GM18868 (cell line): ENCODE results near the gene GCHFR.
A peak's percentile ranks its signal among the peaks of the same experiment; 100 is the strongest.

Experiments
- ATAC-seq: cut with Tn5 transposase; IDR thresholded peaks from one replicate; pipeline ENCODE4 v1.9.1; 2021; ENCODE audit warnings: mild to moderate bottlenecking, moderate library complexity; ENCODE audit not compliant: unreplicated experiment

Gene GCHFR

DNA sequence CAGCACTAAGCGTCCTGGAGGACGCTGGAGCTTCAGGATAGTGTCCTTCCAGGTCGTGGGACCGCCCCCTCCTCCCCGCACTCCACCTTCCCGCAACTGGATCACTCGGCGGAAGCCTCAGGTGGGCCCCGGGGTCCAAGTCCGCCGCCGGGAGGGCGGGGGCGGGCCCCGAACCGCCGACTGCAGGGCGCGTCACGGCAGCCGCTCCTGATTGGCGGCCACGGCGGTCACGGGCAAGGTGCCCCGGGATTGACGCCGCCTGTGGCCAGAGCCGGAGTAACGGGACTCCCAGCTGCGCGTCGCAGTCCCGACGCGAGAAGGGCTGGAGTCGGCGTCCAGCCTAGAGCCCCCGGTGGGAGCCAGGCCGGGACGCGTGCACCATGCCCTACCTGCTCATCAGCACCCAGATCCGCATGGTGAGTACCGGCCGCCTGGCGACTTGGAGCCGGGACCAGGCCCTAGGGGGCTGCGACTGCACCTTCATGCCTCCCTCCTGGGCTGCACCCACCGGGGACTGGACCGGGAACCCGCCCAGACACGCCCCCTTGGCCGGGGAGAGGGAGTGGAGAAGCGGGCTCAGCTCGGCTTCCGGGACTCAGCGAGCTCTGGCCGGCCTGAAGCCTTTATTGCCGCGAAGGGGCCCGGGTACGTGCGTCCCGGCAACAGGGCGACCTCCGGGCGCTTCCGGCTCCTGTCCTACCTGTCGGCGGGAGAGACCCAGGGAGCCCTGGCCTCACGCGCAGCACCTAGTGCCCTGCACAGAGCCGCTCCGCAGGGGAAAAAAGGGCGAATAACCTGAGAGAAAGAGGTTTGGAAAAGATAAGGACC lies at the start of gene GCHFR:
TSS of gene GCHFR (plus strand) at position 268 of the 828 bp plus-strand sequence. CDS start at position 381, 113 bp downstream.
- ATAC-seq = peak; percentile 53

DNA sequence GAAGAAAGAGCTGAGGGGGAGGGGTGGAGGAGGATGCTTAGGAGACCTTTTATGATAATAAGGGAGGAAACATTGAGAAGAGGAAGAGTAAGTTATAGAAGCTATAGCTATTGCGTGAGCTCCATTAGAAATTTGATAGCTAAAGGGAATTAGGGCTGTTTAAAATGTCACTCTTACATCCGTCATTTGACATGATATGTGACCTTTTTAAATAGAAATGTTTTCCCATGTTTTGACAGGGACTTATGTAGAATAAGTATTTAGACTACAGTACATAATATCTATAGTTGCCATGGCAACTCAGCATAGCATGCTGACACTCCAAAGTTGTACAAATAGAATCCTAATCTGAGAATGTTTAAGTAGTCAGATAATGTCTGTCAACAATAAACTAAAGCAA lies 49.7 kb upstream of the GCHFR start:
- no peak for ATAC-seq

DNA sequence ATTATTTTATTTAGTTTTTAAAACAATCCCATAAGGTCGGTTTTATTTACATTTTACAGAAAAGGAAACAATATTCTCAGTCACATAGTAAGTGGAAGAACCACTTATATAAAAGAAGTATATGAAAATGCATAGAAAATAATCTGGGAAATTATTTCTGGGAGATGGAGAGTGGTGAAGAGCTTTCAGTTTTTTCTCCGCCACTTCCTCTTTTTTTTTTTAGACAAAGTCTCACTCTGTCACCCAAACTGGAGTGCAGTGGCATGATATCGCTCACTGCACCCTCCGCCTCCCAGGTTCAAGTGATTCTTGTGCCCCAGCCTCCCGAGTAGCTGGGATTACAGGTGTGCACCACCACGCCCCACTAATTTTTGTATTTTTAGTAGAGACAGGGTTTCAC lies 47.7 kb upstream of the GCHFR start:
- ATAC-seq = no peak

DNA sequence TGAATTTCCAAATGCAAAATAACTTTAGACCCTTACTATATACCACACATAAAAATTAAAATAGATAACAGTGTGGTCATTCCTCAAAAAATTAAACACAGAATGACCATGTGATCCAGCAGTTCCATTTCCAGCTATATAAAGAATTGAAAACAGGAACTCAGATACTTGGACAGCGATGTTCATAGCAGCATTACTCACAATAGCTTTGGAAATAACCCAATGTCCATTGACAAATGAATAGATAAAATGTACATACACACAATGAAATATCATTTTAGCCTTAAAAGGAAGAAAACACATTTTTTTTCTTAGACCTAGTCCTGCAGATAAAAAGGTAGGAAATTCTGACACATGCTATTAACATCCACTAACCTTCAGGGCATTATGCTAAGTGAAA lies 42.2 kb upstream of the GCHFR start:
- no peak for ATAC-seq

DNA sequence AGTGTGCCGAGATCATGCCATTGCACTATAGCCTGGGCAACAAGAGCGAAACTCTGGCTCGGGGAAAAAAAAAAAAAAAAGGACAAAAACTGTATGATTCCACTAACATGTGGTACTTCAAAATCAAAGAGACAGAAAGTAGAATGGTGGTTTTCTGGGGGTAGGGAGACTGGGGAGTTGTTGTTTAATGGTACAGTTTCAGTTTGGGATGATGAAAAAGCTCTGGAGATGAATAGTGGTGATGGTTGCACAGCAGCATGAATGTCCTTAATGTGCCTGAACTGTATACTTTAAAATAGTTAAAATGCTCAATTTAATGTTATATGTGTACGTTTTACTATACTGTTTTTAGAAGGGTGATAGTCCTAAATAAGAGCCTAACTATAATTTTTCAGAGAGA lies 41.5 kb upstream of the GCHFR start:
- ATAC-seq = no peak

DNA sequence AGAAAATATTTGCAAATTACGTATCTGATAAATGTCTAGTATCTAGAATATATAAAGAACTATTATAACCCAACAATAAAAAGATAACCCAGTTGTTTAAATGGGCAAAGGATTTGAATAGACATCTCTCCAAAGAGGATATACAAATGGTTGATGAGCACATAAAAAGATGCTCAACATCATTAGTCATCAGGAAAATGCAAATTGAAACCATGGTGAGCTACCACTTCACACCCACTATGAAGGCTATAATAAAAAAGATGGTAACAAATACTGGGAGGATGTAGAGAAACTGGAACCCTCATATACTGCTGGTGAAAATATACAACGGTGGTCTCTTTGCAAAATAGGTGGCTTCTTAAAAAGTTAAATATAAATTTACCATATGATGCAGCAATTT lies 40.9 kb upstream of the GCHFR start:
- no peak for ATAC-seq

DNA sequence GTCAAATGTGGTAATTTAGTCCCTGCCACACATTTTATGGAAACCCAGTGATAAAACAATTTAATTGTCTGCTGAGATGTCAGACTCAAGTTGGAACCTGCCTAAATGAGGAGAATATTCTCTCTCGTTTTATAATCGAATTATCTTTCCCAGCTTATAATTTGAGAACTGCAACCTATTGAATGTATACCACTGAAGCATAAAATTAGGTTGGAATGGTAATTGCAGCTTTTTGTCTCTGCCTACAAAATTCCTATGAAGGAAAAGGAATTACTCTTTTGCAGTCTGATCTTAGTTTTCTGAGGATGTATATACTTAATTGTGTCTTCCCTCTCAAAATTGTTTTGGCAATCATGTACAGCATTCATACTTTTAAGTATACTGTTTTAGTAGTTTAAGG lies 39.9 kb upstream of the GCHFR start:
- no peak for ATAC-seq

DNA sequence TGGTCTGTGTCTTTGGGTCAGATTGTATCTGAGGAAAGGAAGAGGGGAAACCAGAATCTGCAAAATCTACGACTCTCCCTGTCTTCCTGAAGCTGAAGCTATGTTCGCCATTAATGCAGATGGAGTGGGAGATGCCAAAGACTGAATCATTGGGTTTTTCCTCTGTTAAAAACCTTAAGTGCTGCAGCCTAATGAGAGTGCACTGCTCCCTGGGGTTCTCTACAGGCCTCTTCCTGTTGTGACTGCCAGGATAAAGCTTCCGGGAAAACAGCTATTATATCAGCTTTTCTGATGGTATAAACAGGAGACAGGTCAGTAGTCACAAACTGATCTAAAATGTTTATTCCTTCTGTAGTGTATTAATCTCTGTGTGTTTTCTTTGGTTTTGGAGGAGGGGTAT lies 32.8 kb upstream of the GCHFR start:
- ATAC-seq = no peak

DNA sequence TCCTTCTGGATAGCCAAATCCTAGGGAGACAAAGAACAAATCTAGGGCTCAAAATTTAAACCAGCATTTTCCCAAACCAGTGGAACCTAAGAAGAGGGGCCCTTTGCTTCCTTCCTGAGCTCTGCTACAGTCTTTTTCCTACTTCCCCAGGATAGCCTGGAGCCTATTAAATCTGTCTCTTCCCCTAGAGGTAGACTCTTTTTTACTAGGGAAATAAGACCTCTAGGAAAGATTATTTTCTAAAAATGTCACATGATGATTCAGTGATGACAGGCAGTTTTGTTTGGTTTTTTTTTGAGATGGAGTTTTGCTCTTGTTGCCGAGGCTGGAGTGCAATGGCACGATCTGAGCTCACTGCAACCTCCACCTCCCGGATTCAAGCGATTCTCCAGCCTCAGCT lies 27.3 kb upstream of the GCHFR start:
- no peak for ATAC-seq

DNA sequence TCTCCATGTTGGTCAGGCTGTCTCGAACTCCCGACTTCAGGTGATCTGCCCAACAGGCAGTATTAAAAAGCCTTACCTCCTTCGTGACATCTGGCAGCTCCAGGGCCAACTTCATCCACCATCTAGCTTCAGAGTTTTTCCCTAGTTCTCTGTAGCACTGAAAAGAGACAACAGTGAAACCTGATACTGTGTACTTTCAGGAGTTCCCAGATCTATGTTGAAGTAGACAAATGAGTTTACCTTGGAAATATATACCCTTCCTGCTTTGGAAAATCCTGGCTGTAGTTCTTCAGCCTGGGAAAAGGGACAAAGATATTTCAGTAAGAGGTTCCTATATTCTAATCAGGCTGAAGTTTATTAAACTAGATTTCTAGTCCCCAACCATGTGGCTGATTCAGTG lies 26.8 kb upstream of the GCHFR start:
- no peak for ATAC-seq

DNA sequence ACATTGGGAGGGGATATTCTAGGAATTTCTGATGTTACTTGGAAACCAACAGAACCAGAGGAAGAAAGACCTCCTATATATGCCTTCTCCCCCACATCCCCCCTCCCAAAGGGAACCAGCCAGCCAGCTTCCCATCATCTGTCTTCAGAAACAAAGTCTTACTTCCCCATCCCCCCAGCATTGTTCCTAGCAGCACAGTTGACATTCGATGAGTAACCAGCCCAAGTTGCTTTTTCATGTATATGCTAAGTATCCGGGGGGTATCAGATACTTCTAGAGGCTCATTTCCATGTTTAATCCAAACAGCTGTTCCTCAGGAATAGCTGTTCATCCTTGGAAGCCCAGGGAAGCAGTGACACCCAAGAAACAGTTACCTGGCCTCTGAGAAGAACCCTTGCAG lies 24.8 kb upstream of the GCHFR start:
- ATAC-seq = no peak

DNA sequence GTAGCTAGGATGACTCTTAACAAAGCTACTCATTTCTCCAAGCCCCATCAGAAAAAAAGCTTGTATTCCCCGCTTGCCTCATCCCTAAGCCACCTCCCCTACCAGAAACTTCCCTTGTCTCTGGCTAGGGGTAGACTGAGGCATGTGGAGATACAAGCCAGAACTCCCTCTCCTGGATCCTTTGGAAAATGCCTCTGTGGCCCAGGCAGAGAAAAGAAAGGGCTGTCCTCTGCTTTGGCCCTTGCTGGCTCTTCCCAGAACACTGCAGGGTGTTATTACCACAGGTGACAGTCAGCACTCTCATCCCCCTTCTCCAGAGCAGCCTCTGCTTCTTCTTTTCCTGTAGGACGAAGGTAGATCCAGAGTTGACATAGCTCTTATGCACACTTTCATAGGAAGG lies 24.0 kb upstream of the GCHFR start:
- no peak for ATAC-seq

DNA sequence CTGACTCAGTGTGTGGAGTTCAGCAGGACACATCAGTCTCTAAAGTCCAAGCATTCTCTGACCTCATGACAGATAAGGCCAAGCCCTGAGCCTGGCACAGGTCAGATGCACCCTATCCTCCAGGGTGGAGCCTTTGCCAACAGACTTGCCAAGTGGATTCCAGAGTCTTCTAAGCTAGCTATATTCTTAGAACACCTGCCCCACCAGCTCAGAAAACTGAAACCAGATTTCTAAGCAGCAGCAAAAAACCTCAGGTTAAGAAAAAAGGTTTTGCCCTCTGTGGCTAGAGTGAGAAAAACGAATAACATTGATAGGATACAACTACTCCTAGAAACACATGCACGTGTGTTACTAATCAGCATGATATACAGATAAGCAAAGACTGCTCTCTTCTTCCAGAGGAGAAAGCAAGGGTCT lies 20.4 kb upstream of the GCHFR start:
- ATAC-seq = no peak

DNA sequence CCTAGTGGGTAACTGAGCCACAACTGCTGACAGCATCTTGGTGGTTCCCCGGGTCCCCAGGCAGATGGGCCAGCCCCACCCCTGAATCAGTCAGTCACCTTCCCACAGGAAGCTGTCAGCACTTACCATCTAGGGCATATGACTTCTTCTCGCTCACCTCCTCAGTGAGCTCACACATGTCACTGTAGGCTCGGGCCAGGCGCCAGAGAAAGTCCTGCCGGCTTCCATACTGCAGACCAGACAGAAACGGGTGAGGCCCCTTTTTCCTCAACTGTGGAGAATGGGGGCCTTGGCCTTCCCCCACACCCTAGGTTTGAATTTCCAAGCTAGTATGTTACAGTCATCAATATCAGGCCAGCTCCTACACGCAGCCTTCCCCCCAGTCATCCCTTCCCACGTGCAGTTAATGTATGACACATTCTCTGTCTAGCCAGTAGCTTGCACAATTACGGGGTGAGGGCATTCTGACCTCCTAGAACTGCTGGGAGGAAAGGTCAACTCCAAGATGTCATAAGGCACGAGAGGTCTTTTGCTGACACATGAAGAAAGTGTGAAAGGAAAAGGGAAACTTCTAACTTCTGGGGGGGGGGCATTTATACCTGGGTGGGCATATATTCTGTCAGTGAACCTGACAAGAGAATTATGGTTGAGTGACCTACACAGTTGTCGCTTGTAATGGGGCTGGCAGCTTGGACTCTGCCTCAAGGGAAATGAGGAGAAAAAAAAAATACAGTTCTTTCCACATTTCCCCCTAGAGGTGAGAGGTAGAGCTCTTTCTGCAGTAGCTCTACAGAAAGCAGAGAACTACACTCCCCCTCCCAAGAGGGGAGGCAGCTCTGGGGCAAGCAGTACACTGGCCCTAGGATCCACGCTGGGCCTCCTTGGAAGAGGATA lies 19.7 kb upstream of the GCHFR start:
- no peak for ATAC-seq

DNA sequence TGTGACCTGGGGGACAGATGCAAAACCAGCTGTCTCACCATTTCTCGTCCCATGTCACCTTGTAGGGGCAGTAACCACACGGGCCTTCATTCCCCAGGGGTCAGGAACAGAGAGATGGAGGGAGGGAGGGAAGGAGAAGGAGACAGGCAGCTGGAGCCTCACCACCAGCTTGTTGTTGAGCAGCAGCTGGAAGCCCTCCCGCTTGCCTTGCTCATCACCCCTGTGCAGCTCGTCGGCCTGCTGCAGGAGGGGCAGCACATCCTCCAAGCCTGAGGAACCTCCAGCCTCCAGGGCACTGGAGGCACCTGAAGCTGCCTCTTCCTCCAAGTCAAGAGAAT lies 19.1 kb upstream of the GCHFR start:
- no peak for ATAC-seq

DNA sequence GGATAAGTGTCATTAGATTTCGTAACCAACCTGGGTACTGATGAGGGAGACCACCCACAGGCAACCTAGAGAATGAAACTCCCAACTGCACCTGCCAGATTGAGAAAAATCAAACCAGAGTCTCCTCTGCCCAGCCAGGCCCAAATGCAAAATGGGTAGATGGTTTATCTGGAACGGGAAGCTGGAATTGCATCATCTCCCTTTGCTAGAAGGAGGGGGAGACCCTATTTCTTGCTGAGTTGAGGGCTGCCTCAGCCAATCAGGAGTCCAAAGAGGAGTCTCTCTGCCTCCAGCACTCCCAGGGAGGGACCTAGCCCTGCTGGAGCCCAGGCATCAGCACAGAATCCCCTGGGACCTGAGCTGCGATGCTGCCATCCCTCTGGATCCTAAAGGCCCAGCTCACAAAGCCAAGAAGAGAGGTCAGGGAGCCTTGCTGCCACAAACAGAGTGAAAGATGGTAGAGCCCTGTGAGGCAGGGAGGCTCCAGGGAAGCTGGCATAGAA lies 16.9 kb upstream of the GCHFR start:
- ATAC-seq = no peak

DNA sequence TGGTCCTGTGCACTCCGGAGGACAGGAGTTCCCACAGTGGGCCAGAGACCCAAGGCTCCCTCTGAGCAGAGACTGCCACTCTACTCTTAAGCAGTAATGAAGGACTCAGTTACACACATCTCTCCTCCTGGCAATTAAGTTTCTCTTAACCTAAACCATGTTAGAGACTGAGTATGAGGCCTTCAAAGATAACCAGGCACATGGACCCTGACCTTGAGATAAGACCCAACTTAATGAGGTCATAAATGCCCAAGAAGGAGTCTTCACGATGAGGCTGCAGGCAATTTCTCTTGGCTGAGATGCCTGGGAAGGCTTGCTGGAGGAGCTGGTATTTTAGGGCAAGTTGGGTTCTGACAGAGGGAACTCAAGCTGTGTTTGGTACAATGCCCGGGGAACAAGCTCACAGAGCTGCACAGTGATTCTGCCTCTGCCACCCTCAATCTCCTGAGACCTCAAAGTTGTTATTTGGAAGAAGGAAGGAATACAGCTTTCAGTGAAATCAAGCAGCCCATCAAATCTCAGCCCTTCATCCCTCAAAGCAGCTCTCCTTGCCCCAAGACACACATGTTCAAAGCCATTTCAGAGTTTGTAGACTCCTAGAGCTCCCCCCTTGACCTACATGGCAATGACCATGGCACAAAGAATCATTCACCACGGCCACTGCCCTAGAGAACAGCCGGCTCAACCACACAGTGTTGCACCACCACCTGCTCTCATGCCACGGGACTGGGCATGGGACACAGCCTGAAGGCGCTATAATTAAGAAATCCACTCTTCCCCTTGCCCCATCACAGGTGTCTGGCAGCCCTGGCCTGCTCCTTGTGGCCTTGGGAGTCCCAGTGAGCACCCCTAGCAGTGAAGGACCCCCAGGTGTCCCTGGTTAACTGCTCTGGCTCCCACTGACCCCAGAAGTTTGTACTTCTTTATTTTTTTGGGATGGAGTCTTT lies 15.9 kb upstream of the GCHFR start:
- no peak for ATAC-seq

DNA sequence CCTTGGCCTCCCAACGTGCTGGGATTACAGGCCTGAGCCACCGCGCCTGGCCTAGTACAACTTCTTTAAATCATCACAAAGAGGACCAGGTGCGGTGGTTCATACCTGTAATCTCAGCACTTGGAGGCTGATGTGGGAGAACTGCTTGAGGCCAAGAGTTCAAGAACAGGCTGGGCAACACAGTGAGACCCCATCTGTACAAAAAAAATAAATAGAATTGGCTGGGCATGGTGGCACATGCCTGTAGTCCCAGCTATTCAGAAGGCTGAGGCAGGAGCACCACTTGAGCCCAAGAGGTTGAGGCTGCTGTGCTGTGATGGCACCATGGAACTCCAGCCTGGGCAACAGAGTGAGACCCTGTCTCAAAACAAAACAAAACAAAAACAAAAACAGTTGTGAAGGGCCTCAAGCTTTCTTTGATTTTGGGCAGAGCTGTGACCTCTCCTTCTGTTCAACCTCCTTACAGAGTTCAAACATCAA lies 14.7 kb upstream of the GCHFR start:
- no peak for ATAC-seq

DNA sequence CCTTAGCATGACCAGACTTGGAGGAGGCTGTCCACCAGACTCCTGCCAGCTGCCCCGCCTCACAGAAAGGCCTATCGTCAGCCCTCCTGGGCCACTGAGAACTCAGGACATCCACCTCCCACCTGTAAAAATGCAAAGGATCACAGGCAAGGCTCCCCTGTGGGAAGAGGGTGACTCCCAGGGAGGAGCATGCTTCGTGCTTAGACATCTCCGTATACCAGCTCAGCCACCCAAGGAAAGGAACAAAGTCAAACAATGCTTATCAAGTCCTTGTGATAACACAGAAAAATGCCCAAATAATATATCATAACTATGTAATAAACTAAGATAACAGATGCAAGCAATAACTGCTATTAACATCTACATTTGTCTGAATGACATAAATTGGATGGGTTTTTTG lies 13.0 kb upstream of the GCHFR start:
- no peak for ATAC-seq

DNA sequence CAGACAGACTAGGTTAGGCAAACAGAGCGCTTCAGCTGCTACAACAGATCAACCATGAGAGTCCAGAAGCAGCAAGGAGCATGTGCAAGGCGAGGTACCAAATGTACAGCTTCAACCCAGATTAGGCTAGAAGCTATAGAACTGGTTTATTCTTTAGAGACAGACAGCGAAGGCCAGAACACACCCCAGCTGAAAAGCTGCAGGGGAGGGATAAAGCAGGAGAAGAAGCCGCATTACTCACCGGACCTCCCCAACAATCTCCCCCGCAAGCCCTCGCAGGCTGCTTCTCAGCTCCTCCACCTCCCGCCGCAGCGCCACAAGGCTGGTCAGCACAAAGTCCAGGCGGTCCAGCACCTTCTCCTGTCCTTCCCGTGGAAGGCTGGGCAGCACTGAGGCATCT lies 12.1 kb upstream of the GCHFR start:
- ATAC-seq = no peak

DNA sequence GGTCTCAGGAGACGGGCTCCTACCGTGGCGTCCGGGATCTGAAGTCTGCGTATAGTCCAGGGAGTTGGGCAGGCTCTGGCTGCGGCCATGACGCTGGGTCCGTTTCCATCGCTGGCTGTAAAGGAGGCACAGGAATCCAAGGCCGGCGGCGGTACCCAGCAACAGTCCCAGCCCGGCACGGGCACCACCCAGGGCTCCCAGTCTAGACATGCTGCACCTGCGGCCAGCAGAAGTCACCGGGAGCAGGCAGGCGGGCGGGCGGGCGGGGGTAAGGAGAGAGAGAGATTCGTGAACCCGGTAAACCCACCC lies 9.3 kb upstream of the GCHFR start:
- ATAC-seq = peak; percentile 3
